ENCODE data around the gene BOD1L1. TPM values are rescaled to one million over a fixed set of nuclear protein-coding genes. Genes with fewer than 3 reads are reported as not detected.

Gene BOD1L1
- total RNA-seq, 1 donor from 2014 or later = 37.8 TPM

DNA sequence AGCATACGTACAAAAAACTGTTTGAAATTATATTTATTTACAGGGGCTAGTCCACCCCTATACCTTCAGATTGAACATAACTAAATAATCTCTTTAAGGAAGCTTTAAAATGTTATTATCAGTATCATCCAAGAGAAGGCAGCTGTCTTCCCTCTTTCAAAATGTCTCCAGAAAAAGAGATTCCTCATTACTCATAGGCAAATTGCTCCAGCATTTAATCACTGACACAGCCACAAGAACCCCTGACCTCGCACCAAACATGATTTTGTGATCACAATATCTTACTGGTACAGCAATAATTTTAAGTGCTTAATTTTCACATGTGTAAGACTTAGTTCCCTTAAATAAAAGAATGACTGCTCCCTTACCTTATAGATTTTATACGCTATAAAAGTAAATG lies 9.7 kb downstream of the BOD1L1 start:
- H3K4me3 ChIP-seq = no peak overlapping the region
- no peaks in the 10 kb centered on the region for H3K4me1 ChIP-seq
- intact Hi-C loops (cut with DNase I) = no loop called here
- no peaks in the 10 kb centered on the region for H3K9me3 ChIP-seq
- H3K27ac ChIP-seq = no peak overlapping the region
- no peaks in the 10 kb centered on the region for H3K27me3 ChIP-seq
- DNase-seq (ENCODE audit: extremely low spot score in 2 of 2) = no peak
- TF ChIP-seq POLR2A (IDR thresholded peaks at IDR 0.05) (no peak), POLR2AphosphoS5 (IDR thresholded peaks at IDR 0.05; ENCODE audit: insufficient read depth in 1 of 2, low read depth in 1 of 2) (no peak), CTCF (IDR thresholded peaks at IDR 0.05) (no peak)
- H3K36me3 ChIP-seq = peaks cover 0 to 55% of the 10 kb centered on the region in 2 donors

DNA sequence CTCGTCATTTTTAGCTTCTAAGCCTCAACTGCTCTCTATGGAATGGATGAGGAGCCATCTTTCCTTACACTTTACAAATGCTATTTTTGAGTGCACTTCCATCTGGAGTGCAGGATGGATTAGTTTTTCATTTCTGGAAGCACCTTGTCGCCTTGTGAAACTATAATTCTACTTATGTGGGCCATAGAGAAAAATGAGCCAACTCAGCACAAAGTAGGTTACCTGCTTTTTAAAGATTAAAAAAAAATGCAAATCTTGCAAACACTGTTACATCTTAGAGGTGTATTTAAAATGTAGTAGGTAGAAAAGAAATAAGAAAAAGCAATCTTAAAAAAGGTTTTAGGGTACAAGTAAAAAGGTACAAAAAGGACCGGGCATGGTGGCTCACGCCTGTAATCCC lies 10.9 kb downstream of the BOD1L1 start:
- H3K9me3 ChIP-seq = no peaks in the 10 kb centered on the region
- H3K4me1 ChIP-seq = no peaks in the 10 kb centered on the region
- no peaks in the 10 kb centered on the region for H3K27me3 ChIP-seq
- H3K4me3 ChIP-seq = no peak overlapping the region
- H3K27ac ChIP-seq = no peak overlapping the region
- peaks cover 0 to 67% of the 10 kb centered on the region in 2 donors for H3K36me3 ChIP-seq
- intact Hi-C loops (cut with DNase I) = no loop called here
- no peak for TF ChIP-seq POLR2A (IDR thresholded peaks at IDR 0.05)
- TF ChIP-seq CTCF (IDR thresholded peaks at IDR 0.05) = no peak
- TF ChIP-seq POLR2AphosphoS5 (IDR thresholded peaks at IDR 0.05; ENCODE audit: insufficient read depth in 1 of 2, low read depth in 1 of 2) = no peak
- no peak for DNase-seq (ENCODE audit: extremely low spot score in 2 of 2)

- H3K9me3 ChIP-seq = no peaks in the 10 kb centered on the region
- TF ChIP-seq CTCF (IDR thresholded peaks at IDR 0.05) (no peak), POLR2A (IDR thresholded peaks at IDR 0.05) (no peak), POLR2AphosphoS5 (IDR thresholded peaks at IDR 0.05; ENCODE audit: insufficient read depth in 1 of 2, low read depth in 1 of 2) (no peak)
- no peak overlapping the region for H3K4me3 ChIP-seq
- no peak for DNase-seq (ENCODE audit: extremely low spot score in 2 of 2)
- intact Hi-C loops (cut with DNase I) = no loop called here
- peaks cover 0 to 81% of the 10 kb centered on the region in 2 donors for H3K36me3 ChIP-seq
- no peaks in the 10 kb centered on the region for H3K4me1 ChIP-seq
- no peak overlapping the region for H3K27ac ChIP-seq
- H3K27me3 ChIP-seq = no peaks in the 10 kb centered on the region
Measured at GRCh38 chr4:13615161-13615560, 12.4 kb downstream of the BOD1L1 start.

DNA sequence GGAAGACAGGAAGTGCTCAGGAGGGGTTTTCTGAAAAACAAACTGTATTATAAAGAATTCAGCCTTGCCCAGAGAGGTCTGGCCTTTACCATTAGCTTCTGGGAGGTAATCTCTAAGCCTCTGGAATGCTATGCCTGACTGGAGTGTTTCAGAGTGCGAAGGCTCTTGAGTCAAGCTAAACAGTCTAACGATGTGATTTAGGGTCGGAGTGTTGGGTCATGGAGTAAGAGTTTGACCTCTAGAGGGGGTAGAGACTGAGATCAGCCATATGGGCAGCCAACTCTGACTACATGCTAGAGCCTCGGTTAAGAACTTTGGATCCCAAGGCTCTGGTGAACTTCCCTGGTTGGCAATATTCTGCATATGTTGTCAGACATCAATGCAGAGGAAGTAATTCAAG lies 15.0 kb downstream of the BOD1L1 start:
- DNase-seq (ENCODE audit: extremely low spot score in 2 of 2) = no peak
- no peaks in the 10 kb centered on the region for H3K9me3 ChIP-seq
- no peak overlapping the region for H3K27ac ChIP-seq
- intact Hi-C loops (cut with DNase I) = no loop called here
- peaks cover 0 to 91% of the 10 kb centered on the region in 2 donors for H3K36me3 ChIP-seq
- H3K27me3 ChIP-seq = no peaks in the 10 kb centered on the region
- TF ChIP-seq CTCF (IDR thresholded peaks at IDR 0.05) (no peak), POLR2AphosphoS5 (IDR thresholded peaks at IDR 0.05; ENCODE audit: insufficient read depth in 1 of 2, low read depth in 1 of 2) (no peak), POLR2A (IDR thresholded peaks at IDR 0.05) (no peak)
- no peak overlapping the region for H3K4me3 ChIP-seq
- H3K4me1 ChIP-seq = no peaks in the 10 kb centered on the region

DNA sequence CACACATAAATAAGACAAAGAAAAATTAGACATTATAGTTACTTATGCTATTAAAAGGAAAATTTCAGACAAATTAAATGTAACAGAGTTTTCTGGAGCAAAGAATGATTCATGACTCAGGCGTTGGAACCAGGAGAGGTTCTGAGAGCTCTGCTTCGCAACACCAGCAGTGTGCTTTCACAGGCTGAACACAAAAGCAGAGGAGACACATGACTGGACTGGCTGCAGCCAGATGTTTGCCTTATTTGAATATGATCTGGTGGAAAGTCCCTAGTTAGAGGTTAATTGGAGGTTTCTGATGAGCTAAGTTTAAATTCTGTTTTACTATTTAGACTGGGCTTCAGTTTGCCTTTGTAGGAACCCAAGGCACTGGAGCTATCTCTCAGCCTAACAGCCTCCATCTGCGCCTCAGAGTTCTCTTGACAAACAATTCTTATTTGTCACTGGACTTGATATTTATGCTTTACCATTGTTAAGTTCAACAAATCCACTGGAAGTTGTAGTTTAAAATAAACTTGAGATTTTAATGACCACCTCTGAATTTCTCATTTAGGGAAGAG lies 16.2 kb downstream of the BOD1L1 start:
- Histone ChIP-seq H3K4me3 (no peak overlapping the region), H3K9me3 (no peaks in the 10 kb centered on the region), H3K36me3 (peaks cover 0 to 92% of the 10 kb centered on the region in 2 donors), H3K4me1 (no peaks in the 10 kb centered on the region), H3K27ac (no peak overlapping the region), H3K27me3 (no peaks in the 10 kb centered on the region)
- intact Hi-C loops (cut with DNase I) = no loop called here
- TF ChIP-seq POLR2AphosphoS5 (IDR thresholded peaks at IDR 0.05; ENCODE audit: insufficient read depth in 1 of 2, low read depth in 1 of 2) = no peak
- TF ChIP-seq POLR2A (IDR thresholded peaks at IDR 0.05) = no peak
- TF ChIP-seq CTCF (IDR thresholded peaks at IDR 0.05) = no peak
- DNase-seq (ENCODE audit: extremely low spot score in 2 of 2) = no peak
